Breast epithelium (tissue), 4 donors: ENCODE data around the gene UBE2N. TPM values are rescaled to one million over a fixed set of nuclear protein-coding genes. Genes with fewer than 3 reads are reported as not detected.

Experiments used
- DNase-seq, 2 donors: peaks; one replicate each; pipeline ENCODE4 v3.0.0-alpha.2; 2019; ENCODE audit warnings: low spot score in 2 of 2
- H3K27ac ChIP-seq, 2 donors: fragments of 200-600 bp; sonication (generic) in 1 of 2; one replicate each; pipeline ENCODE4 v1.5.1; 2016 to 2019; ENCODE audit warnings: mild to moderate bottlenecking in 1 of 2
- H3K27me3 ChIP-seq, 2 donors: fragments of 200-600 bp; sonication (generic) in 1 of 2; one replicate each; pipeline versions ENCODE4 v1.5.1 to v1.6.0; 2017 to 2019; ENCODE audit warnings: control low read depth in 1 of 2, mild to moderate bottlenecking in 1 of 2
- H3K36me3 ChIP-seq: fragments of 200-600 bp; one replicate; pipeline ENCODE4 v1.5.1; 2019
- H3K4me1 ChIP-seq, 2 donors: fragments of 200-600 bp; sonication (generic); one replicate each; pipeline ENCODE4 v1.5.1; 2016 to 2019; ENCODE audit warnings: control low read depth in 1 of 2
- H3K4me3 ChIP-seq, 3 donors: fragments of 200-600 bp; sonication (generic); 1 replicate in 2 of 3; 2 replicates in 1 of 3; pipeline ENCODE4 v1.5.1; 2016 to 2019; ENCODE audit warnings: mild to moderate bottlenecking in 3 of 3, moderate library complexity in 2 of 3
- H3K9me3 ChIP-seq, 2 donors: fragments of 200-600 bp; sonication (generic) in 1 of 2; one replicate each; pipeline ENCODE4 v1.5.1; 2016 to 2019; ENCODE audit warnings: control low read depth in 1 of 2
- POLR2A ChIP-seq: fragments of 450-650 bp; IDR thresholded peaks from one replicate; pipeline ENCODE4 v1.6.1; 2016; ENCODE audit warnings: antibody characterized with exemption, mild to moderate bottlenecking, moderate library complexity
- POLR2AphosphoS5 ChIP-seq, 3 donors: sonication (generic); formaldehyde crosslinking; IDR thresholded peaks; one replicate each; pipeline ENCODE4 v1.6.1; 2017; ENCODE audit warnings: antibody characterized with exemption in 3 of 3
- intact Hi-C: fragments of 100-400 bp; cut with DNase I; formaldehyde crosslinking; loops from one replicate; pipeline ENCODE4 v1.15.1; 2023; ENCODE audit warnings: low total_unique reads
- total RNA-seq, 3 donors: library from RNA; depleted of rRNA; stranded (reverse); fragments of >200 nt; gene quantifications; one replicate each; pipeline ENCODE4 v1.1.0, GENCODE V29; 2016
- TF ChIP-seq, protein P1 (sequence below), 3 donors: fragments of 450-650 bp; IDR thresholded peaks; one replicate each; pipeline ENCODE4 v1.5.1; 2016 to 2017; ENCODE audit warnings: antibody characterized with exemption in 3 of 3, mild to moderate bottlenecking in 3 of 3, moderate library complexity in 3 of 3

The UBE2N gene
- total RNA-seq, 3 donors from 2014 or later, result 23.0 to 47.7 (median 43.3) TPM

DNA sequence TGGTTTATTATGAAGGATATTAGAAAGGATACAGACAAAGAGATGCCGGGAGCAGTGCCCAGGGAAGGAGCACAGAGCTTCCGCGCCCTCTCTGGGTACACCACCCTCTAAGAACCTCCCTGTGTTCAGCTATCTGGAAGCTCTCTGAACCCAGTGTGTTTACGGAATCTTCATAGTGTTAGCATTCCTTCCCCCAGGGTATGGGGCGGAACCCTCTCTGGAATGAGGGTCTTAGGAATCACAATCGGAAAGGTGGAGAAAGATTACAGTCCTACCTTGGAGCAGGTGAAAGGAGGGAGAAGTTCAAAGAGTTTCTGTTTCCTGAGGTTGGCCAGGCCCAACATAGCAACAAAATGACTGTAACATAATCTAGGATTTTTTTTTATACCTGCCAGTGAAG, 70.8 kb downstream of the UBE2N start:
- H3K4me1 ChIP-seq, result peaks cover 0 to 14% of the 10 kb centered on the region in 2 donors
- TF ChIP-seq POLR2A (no peak), POLR2AphosphoS5 (IDR thresholded peaks at IDR 0.05) (no peak)
- TF ChIP-seq, protein P1, sequence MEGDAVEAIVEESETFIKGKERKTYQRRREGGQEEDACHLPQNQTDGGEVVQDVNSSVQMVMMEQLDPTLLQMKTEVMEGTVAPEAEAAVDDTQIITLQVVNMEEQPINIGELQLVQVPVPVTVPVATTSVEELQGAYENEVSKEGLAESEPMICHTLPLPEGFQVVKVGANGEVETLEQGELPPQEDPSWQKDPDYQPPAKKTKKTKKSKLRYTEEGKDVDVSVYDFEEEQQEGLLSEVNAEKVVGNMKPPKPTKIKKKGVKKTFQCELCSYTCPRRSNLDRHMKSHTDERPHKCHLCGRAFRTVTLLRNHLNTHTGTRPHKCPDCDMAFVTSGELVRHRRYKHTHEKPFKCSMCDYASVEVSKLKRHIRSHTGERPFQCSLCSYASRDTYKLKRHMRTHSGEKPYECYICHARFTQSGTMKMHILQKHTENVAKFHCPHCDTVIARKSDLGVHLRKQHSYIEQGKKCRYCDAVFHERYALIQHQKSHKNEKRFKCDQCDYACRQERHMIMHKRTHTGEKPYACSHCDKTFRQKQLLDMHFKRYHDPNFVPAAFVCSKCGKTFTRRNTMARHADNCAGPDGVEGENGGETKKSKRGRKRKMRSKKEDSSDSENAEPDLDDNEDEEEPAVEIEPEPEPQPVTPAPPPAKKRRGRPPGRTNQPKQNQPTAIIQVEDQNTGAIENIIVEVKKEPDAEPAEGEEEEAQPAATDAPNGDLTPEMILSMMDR (IDR thresholded peaks at IDR 0.05), result no peak
- no peaks in the 10 kb centered on the region for H3K36me3 ChIP-seq
- no peaks in the 10 kb centered on the region for H3K9me3 ChIP-seq
- DNase-seq, result no peak
- no peak overlapping the region for H3K4me3 ChIP-seq
- no peaks in the 10 kb centered on the region for H3K27me3 ChIP-seq
- intact Hi-C loops, result no loop called here
- no peak overlapping the region for H3K27ac ChIP-seq

- Histone ChIP-seq H3K4me1 (peaks cover 0 to 2% of the 10 kb centered on the region in 2 donors), H3K27ac (no peak overlapping the region), H3K36me3 (no peaks in the 10 kb centered on the region), H3K27me3 (no peaks in the 10 kb centered on the region), H3K9me3 (no peaks in the 10 kb centered on the region), H3K4me3 (no peak overlapping the region)
- TF ChIP-seq, protein P1 (IDR thresholded peaks at IDR 0.05), result no peak
- TF ChIP-seq POLR2A, result no peak
- intact Hi-C loops, result no loop called here
- no peak for DNase-seq
These were observed 72.2 kb downstream of the UBE2N start for GRCh38 chr12:93369505-93369904.

DNA sequence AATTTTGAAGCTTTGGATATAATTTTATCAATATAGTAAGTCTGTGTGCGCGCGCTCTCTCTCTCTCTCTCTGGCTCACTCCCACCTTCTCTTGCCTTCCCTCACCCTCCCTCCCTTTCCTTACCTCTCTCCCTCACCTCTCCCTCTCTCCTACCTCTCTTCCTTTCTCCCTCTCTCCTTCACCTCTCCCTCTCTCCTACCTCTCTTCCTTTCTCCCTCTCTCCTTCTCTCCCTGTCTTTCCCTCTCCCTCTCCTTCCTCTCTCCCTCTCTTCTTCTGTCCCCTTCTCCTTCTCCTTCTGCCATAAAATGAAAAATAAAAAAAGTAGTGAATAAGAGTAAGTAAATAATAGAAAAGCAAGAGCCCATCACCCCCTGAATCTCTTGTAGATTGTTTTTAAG, 73.0 kb downstream of the UBE2N start:
- intact Hi-C loops, result no loop called here
- DNase-seq, result no peak
- Histone ChIP-seq H3K4me3 (no peak overlapping the region), H3K27ac (no peak overlapping the region), H3K4me1 (no peaks in the 10 kb centered on the region), H3K9me3 (no peaks in the 10 kb centered on the region), H3K36me3 (no peaks in the 10 kb centered on the region), H3K27me3 (no peaks in the 10 kb centered on the region)
- TF ChIP-seq POLR2AphosphoS5 (IDR thresholded peaks at IDR 0.05) (no peak), POLR2A (no peak)
- TF ChIP-seq, protein P1 (IDR thresholded peaks at IDR 0.05), result no peak

DNA sequence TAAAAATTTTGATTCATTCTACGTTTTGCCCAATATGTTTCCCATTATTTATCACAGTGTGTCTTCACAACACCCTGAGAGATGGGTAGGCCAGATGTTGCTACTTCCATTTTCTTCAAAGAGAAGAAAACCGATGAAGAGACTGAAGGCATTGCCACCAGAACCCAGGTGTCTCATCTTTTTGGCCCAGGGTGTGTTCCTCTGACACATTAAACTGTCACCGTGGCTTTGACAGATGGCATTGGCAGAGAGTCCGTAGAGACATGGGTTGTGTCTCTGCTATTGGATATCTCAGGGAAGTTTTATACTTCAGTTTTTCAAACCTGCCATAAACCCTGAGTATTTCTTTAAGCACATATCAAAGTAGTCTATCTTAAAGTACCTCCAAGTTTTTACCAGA, 75.3 kb downstream of the UBE2N start:
- H3K27ac ChIP-seq, result no peak overlapping the region

DNA sequence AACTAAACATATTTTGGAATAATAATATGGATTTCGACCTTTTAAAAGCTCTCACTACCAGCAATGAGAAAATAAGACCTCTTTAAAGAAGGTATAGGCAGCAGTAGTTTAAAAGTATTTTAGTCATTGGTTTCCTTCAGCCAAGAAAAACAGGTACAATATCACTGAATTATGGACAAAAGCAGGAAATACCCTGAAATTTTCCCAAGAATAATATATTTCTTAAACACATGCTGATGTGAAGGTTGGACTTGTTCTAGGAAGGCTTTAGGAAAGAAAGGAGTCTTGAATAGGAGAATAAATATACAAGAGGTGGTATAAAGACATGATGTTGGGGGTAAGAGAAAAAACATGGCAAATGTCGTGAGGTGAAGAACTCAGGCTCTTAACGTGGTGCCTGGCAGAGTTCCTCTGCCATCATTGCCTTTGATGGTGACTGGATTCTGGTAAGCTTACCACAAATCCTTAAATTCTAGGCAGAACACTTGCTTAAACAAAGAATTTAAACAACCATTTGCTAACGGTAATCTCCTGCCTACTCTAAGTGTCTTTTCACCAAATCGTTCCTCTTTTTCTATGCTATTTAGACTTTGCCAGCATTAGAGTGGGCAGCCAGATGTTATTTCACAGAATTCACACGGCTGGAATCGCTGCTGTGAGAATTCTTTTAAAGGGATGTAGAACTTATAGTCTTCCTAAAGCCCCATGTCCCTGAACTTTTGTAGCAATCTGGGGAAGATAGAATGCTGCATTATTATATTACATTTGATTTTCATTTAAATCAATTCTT, 75.9 kb downstream of the UBE2N start:
- no peaks in the 10 kb centered on the region for H3K36me3 ChIP-seq
- TF ChIP-seq POLR2AphosphoS5 (IDR thresholded peaks at IDR 0.05) (no peak), POLR2A (no peak)
- TF ChIP-seq, protein P1 (IDR thresholded peaks at IDR 0.05), result no peak
- H3K4me1 ChIP-seq, result no peaks in the 10 kb centered on the region
- H3K27ac ChIP-seq, result no peak overlapping the region
- intact Hi-C loops, result no loop called here
- H3K4me3 ChIP-seq, result no peak overlapping the region
- no peaks in the 10 kb centered on the region for H3K27me3 ChIP-seq
- no peak for DNase-seq
- H3K9me3 ChIP-seq, result no peaks in the 10 kb centered on the region

More for the DNA sequence above, 75.3 kb downstream of the UBE2N start:
- no peak overlapping the region for H3K4me3 ChIP-seq
- H3K36me3 ChIP-seq, result no peaks in the 10 kb centered on the region
- H3K27me3 ChIP-seq, result no peaks in the 10 kb centered on the region
- no peaks in the 10 kb centered on the region for H3K4me1 ChIP-seq
- H3K9me3 ChIP-seq, result no peaks in the 10 kb centered on the region
- TF ChIP-seq POLR2A (no peak), POLR2AphosphoS5 (IDR thresholded peaks at IDR 0.05) (no peak)
- TF ChIP-seq, protein P1 (IDR thresholded peaks at IDR 0.05), result no peak
- intact Hi-C loops, result no loop called here
- no peak for DNase-seq
